H1 (cell line): ENCODE data around the gene OTUD4. TPM values are rescaled to one million over a fixed set of nuclear protein-coding genes. Genes with fewer than 3 reads are reported as not detected.
"Not testable (repeated sequence)": the region's sequence is repeated elsewhere in the genome, so short reads cannot be mapped to it uniquely, and the experiment has no call there.

Source experiments
- CTCF ChIA-PET: fragments of 300-600 bp; sonication (Branson Sonifier 250); formaldehyde crosslinking; loops from one replicate; lab custom pipeline; 2021; ENCODE audit not compliant: partially characterized antibody; lab: Charles Lee
- POLR2A ChIA-PET: fragments of 300-600 bp; sonication (Branson Sonifier 250); formaldehyde crosslinking; loops from one replicate; lab custom pipeline; 2021; ENCODE audit warnings: inconsistent platforms; ENCODE audit not compliant: partially characterized antibody; lab: Charles Lee
- DNase-seq, 2 experiments: peaks; one replicate each; pipeline versions ENCODE4 v3.0.0 to v3.0.0-alpha.2; 2010 to 2022; ENCODE audit warnings: low spot score in 2 of 2, low read depth in 1 of 2, mixed read lengths in 1 of 2
- FAIRE-seq: peaks from 2 replicates; lab custom pipeline; 2011; peaks lifted over from hg19 to GRCh38; lab: Jason Lieb, UNC
- H2AFZ ChIP-seq: 2 replicates; pipeline ENCODE4 v1.8.1; 2012; ENCODE audit warnings: low read length, inconsistent platforms
- H2AK5ac ChIP-seq: 2 replicates; pipeline ENCODE4 v1.6.1; 2013; ENCODE audit warnings: low read depth, low read length
- H2BK120ac ChIP-seq: replicated peaks from 2 replicates; pipeline ENCODE3; 2013; ENCODE audit warnings: low read depth, low read length, inconsistent platforms
- H2BK12ac ChIP-seq: 2 replicates; pipeline ENCODE4 v1.6.1; 2013; ENCODE audit warnings: low read depth, low read length
- H2BK15ac ChIP-seq: 2 replicates; pipeline ENCODE4 v1.6.1; 2013; ENCODE audit warnings: low read length
- H2BK20ac ChIP-seq: 2 replicates; pipeline ENCODE4 v1.6.1; 2013; ENCODE audit warnings: low read length
- H2BK5ac ChIP-seq: 2 replicates; pipeline ENCODE4 v1.6.1; 2013; ENCODE audit warnings: low read depth, low read length
- H3K14ac ChIP-seq: 2 replicates; pipeline ENCODE4 v1.6.1; 2013; ENCODE audit warnings: inconsistent platforms; ENCODE audit not compliant: insufficient read length
- H3K18ac ChIP-seq: 2 replicates; pipeline ENCODE4 v1.6.1; 2013; ENCODE audit warnings: low read length; ENCODE audit errors: extremely low read depth
- H3K23ac ChIP-seq: 2 replicates; pipeline ENCODE4 v1.6.1; 2013; ENCODE audit warnings: inconsistent platforms; ENCODE audit not compliant: insufficient read length
- H3K23me2 ChIP-seq: 2 replicates; pipeline ENCODE4 v1.6.1; 2013; ENCODE audit warnings: low read depth, low read length
- H3K27ac ChIP-seq: 2 replicates; pipeline ENCODE4 v1.6.1; 2011; ENCODE audit warnings: low read depth, low read length, inconsistent platforms
- H3K27me3 ChIP-seq, 4 experiments: replicated peaks in 1 of 4; 1 replicate in 1 of 4; 2 replicates in 3 of 4; pipeline versions ENCODE4 v1.6.1 to v1.8.1; 2011 to 2013; ENCODE audit warnings: low read length in 3 of 4, mild to moderate bottlenecking in 3 of 4, inconsistent platforms in 2 of 4, mixed read lengths in 2 of 4, moderate library complexity in 1 of 4; ENCODE audit not compliant: control insufficient read depth in 3 of 4, insufficient read depth in 3 of 4; ENCODE audit errors: extremely low read depth in 1 of 4
- H3K36me3 ChIP-seq, 4 experiments: 2 replicates each; pipeline versions ENCODE4 v1.6.1 to v1.8.1; 2011 to 2013; ENCODE audit warnings: mild to moderate bottlenecking in 4 of 4, low read length in 3 of 4, moderate library complexity in 2 of 4, control low read depth in 1 of 4, inconsistent platforms in 1 of 4; ENCODE audit not compliant: insufficient read depth in 4 of 4, control insufficient read depth in 2 of 4
- H3K4ac ChIP-seq: replicated peaks from 2 replicates; pipeline ENCODE3; 2013; ENCODE audit warnings: low read length, low read depth, mixed read lengths, inconsistent platforms; ENCODE audit not compliant: insufficient read length
- H3K4me1 ChIP-seq, 4 experiments: replicated peaks in 1 of 4; 1 replicate in 1 of 4; 2 replicates in 3 of 4; pipeline versions ENCODE4 v1.6.1 to v1.8.1; 2011 to 2013; ENCODE audit warnings: low read length in 3 of 4, inconsistent platforms in 2 of 4, mixed read lengths in 1 of 4; ENCODE audit not compliant: insufficient read depth in 4 of 4, control insufficient read depth in 3 of 4
- H3K4me2 ChIP-seq, 2 experiments: 2 replicates each; pipeline versions ENCODE4 v1.6.1 to v1.8.1; 2011 to 2013; ENCODE audit warnings: low read depth in 2 of 2, low read length in 2 of 2, control low read depth in 1 of 2, inconsistent platforms in 1 of 2, mild to moderate bottlenecking in 1 of 2; ENCODE audit not compliant: insufficient read depth in 1 of 2
- H3K4me3 ChIP-seq, 4 experiments: fragments of 200-600, 300-600 bp in 1 of 4; sonication (generic), shearing (Covaris generic), sonication (Bioruptor Twin) in 1 of 4; 2 replicates each; pipeline versions ENCODE4 v1.5.1 to v1.8.1; 2011 to 2016; ENCODE audit warnings: low read length in 4 of 4, low read depth in 3 of 4, control low read depth in 2 of 4, inconsistent platforms in 2 of 4, mild to moderate bottlenecking in 2 of 4, mixed read lengths in 1 of 4, moderate library complexity in 1 of 4; ENCODE audit not compliant: insufficient read depth in 2 of 4; ENCODE audit errors: extremely low read depth in 1 of 4
- H3K56ac ChIP-seq: replicated peaks from 2 replicates; pipeline ENCODE3; 2013; ENCODE audit warnings: low read depth, mild to moderate bottlenecking, mixed read lengths, low read length, inconsistent platforms; ENCODE audit not compliant: insufficient read length
- H3K79me1 ChIP-seq: 2 replicates; pipeline ENCODE4 v1.6.1; 2013; ENCODE audit warnings: low read depth, low read length, control low read depth
- H3K79me2 ChIP-seq, 2 experiments: 2 replicates each; pipeline versions ENCODE4 v1.6.1 to v1.8.1; 2012 to 2013; ENCODE audit warnings: low read length in 2 of 2, mild to moderate bottlenecking in 2 of 2, inconsistent platforms in 1 of 2; ENCODE audit not compliant: insufficient read depth in 2 of 2, control insufficient read depth in 1 of 2
- H3K9ac ChIP-seq, 4 experiments: replicated peaks in 1 of 4; 1 replicate in 1 of 4; 2 replicates in 3 of 4; pipeline versions ENCODE4 v1.6.1 to v1.8.1; 2011 to 2013; ENCODE audit warnings: low read depth in 3 of 4, low read length in 3 of 4, control low read depth in 2 of 4, mild to moderate bottlenecking in 2 of 4, moderate library complexity in 2 of 4, inconsistent platforms in 1 of 4; ENCODE audit errors: extremely low read depth in 1 of 4
- H3K9me3 ChIP-seq, 2 experiments: 2 replicates each; pipeline versions ENCODE4 v1.6.1 to v1.8.1; 2012 to 2013; ENCODE audit warnings: mild to moderate bottlenecking in 2 of 2, moderate library complexity in 2 of 2, control low read depth in 1 of 2, inconsistent platforms in 1 of 2, low read depth in 1 of 2, low read length in 1 of 2, mixed read lengths in 1 of 2; ENCODE audit not compliant: insufficient read depth in 2 of 2
- H4K20me1 ChIP-seq, 2 experiments: replicated peaks in 1 of 2; 2 replicates each; pipeline versions ENCODE3 to v1.8.1; 2011 to 2013; ENCODE audit warnings: inconsistent platforms in 2 of 2, low read length in 2 of 2, mild to moderate bottlenecking in 1 of 2; ENCODE audit not compliant: insufficient read depth in 2 of 2, control insufficient read depth in 1 of 2
- H4K5ac ChIP-seq: 2 replicates; pipeline ENCODE4 v1.6.1; 2013; ENCODE audit warnings: low read length, low read depth, mixed read lengths, inconsistent platforms; ENCODE audit not compliant: insufficient read length
- H4K8ac ChIP-seq: 2 replicates; pipeline ENCODE4 v1.8.0; 2013; ENCODE audit warnings: mild to moderate bottlenecking, moderate library complexity, low read length, inconsistent platforms; ENCODE audit not compliant: insufficient read depth; ENCODE audit errors: extremely low read depth
- H4K91ac ChIP-seq: replicated peaks from 2 replicates; pipeline ENCODE3; 2013; ENCODE audit warnings: low read length, mixed read lengths, inconsistent platforms; ENCODE audit not compliant: insufficient read length
- WGBS, 2 experiments: shearing (Covaris generic) in 1 of 2; methylation state at CpG; one replicate each; pipeline versions ENCODE4 v1.1.6 to v1.1.7; 2013 to 2015; ENCODE audit warnings: low lambda C conversion rate in 2 of 2, mixed read lengths in 2 of 2, inconsistent platforms in 1 of 2, low coverage in 1 of 2, missing lambda C conversion rate in 1 of 2; ENCODE audit not compliant: insufficient replicate concordance in 2 of 2, insufficient coverage in 1 of 2, insufficient read length in 1 of 2; ENCODE audit errors: extremely low coverage in 1 of 2, missing lambda C conversion rate in 1 of 2; 5-methylcytosine and 5-hydroxymethylcytosine counted together
- polyA plus RNA-seq, 7 experiments: library from polyadenylated mRNA; depleted of rRNA in 3 of 7; stranded (reverse) in 5 of 7; unstranded in 2 of 7; fragments of >200 nt in 5 of 7; fragments of 200-250 nt in 2 of 7; gene quantifications; 1 replicate in 5 of 7; 2 replicates in 1 of 7; 4 replicates in 1 of 7; pipeline versions ENCODE4 v1.2.1 to v1.2.3, GENCODE V29; 2011 to 2013; ENCODE audit warnings: missing spikeins in 2 of 7, mixed read lengths in 2 of 7
- total RNA-seq: library from RNA; stranded (reverse); fragmentation: NEBNext Ultra II Directional; extraction: Animal tissue kit (Norgen Biotek cat#: 25700); gene quantifications from 2 replicates; pipeline ENCODE4 v1.2.1, GENCODE V29; 2021

The OTUD4 gene
- total and polyA plus RNA-seq, 2 of the 8 experiments (the other 6 are each of a cell fraction or from before 2014, with no cell fraction given) = 17.4 to 57.0 TPM

- H3K4me1 ChIP-seq, H3K14ac ChIP-seq, H3K79me1 ChIP-seq, CTCF ChIA-PET, H3K4me3 ChIP-seq, DNase-seq, H2AFZ ChIP-seq, H3K9me3 ChIP-seq, H3K56ac ChIP-seq, POLR2A ChIA-PET, H2BK15ac ChIP-seq, H3K23me2 ChIP-seq, H3K27ac ChIP-seq, H3K4me2 ChIP-seq, H4K8ac ChIP-seq, H2AK5ac ChIP-seq, H3K27me3 ChIP-seq, H2BK12ac ChIP-seq, H4K20me1 ChIP-seq, H3K9ac ChIP-seq, H3K79me2 ChIP-seq, H4K91ac ChIP-seq, H3K4ac ChIP-seq, FAIRE-seq, H3K23ac ChIP-seq, H2BK120ac ChIP-seq, H4K5ac ChIP-seq, H2BK20ac ChIP-seq, H2BK5ac ChIP-seq, H3K18ac ChIP-seq: not testable (repeated sequence)
- H3K36me3 ChIP-seq = peaks cover 4 to 43% (median 17%) of the 10 kb centered on the region in 4 experiments
- WGBS, 2 experiments = no CpG with 5 or more reads among the region's 1 CpG
These were observed 44.2 kb downstream of the OTUD4 start for GRCh38 chr4:145136219-145136618.
